Heart left ventricle (tissue), 16 donors: ENCODE measurements around the gene TAF10. TPM values are rescaled to one million over a fixed set of nuclear protein-coding genes. Genes with fewer than 3 reads are reported as not detected.

Experiments
- ATAC-seq, 4 donors: fragments of 200-7000 bp; cut with Tn5 transposase; one replicate each; pipeline ENCODE4 v1.9.1; 2020 to 2022; ENCODE audit warnings: moderate library complexity in 4 of 4, mild to moderate bottlenecking in 3 of 4, moderate number of reproducible peaks in 1 of 4
- DNase-seq, 5 donors: peaks; one replicate each; pipeline ENCODE4 v3.0.0-alpha.2; 2020
- H3K27ac ChIP-seq, 12 donors: fragments of 200-600 bp; sonication (generic) in 4 of 12; one replicate each; pipeline versions ENCODE4 v1.5.0 to v1.8.0; 2016 to 2022; ENCODE audit warnings: mild to moderate bottlenecking in 2 of 12
- H3K27me3 ChIP-seq, 9 donors: fragments of 200-600 bp; sonication (generic) in 2 of 9; one replicate each; pipeline versions ENCODE4 v1.5.1 to v1.8.0; 2016 to 2022; ENCODE audit warnings: mild to moderate bottlenecking in 3 of 9
- H3K36me3 ChIP-seq, 9 donors: fragments of 200-600 bp; sonication (generic) in 2 of 9; one replicate each; pipeline versions ENCODE4 v1.5.0 to v1.8.0; 2018 to 2022; ENCODE audit warnings: mild to moderate bottlenecking in 2 of 9
- H3K4me1 ChIP-seq, 12 donors: fragments of 200-600 bp; sonication (generic) in 4 of 12; one replicate each; pipeline versions ENCODE4 v1.5.0 to v1.8.0; 2016 to 2022; ENCODE audit warnings: mild to moderate bottlenecking in 3 of 12
- H3K4me3 ChIP-seq, 12 donors: fragments of 200-600 bp; sonication (generic) in 4 of 12; one replicate each; pipeline versions ENCODE4 v1.5.0 to v1.8.0; 2017 to 2022; ENCODE audit warnings: mild to moderate bottlenecking in 9 of 12, moderate library complexity in 4 of 12
- H3K9me3 ChIP-seq, 12 donors: fragments of 200-600 bp; sonication (generic) in 4 of 12; one replicate each; pipeline versions ENCODE4 v1.5.0 to v1.8.0; 2016 to 2022; ENCODE audit warnings: mild to moderate bottlenecking in 1 of 12
- CTCF ChIP-seq, 12 donors: fragments of 200-600 bp; sonication (generic) in 4 of 12; IDR thresholded peaks; one replicate each; pipeline versions ENCODE4 v1.5.0 to v1.8.0; 2018 to 2022; ENCODE audit warnings: antibody characterized with exemption in 12 of 12, mild to moderate bottlenecking in 5 of 12
- POLR2A ChIP-seq, 2 donors: fragments of 450-650 bp; IDR thresholded peaks; one replicate each; pipeline ENCODE4 v1.6.1; 2017; ENCODE audit warnings: antibody characterized with exemption in 2 of 2, mild to moderate bottlenecking in 2 of 2, moderate library complexity in 2 of 2
- WGBS, 4 donors: extraction: QIAGEN DNeasy Blood & Tissue Kit in 2 of 4; methylation state at CpG; one replicate each; pipeline versions ENCODE4 v1.1.5 to v1.1.7; 2013 to 2018; 5-methylcytosine and 5-hydroxymethylcytosine counted together
- intact Hi-C, 10 donors: fragments of 100-400 bp; cut with DNase I; formaldehyde crosslinking; loops; one replicate each; pipeline versions ENCODE4 v1.11.1 to v1.14.2; 2022
- polyA plus RNA-seq, 2 donors: library from polyadenylated mRNA; stranded (reverse); fragments of 200-250 nt; gene quantifications; one replicate each; pipeline ENCODE4 v1.2.3, GENCODE V29; 2013
- total RNA-seq, 9 donors: library from RNA; depleted of rRNA in 2 of 9; stranded (reverse); fragments of >200 nt in 2 of 9; fragmentation: NEBNext Ultra II Directional in 3 of 9; extraction: Animal tissue kit (Norgen Biotek cat#: 25700) in 3 of 9; gene quantifications; one replicate each; pipeline versions ENCODE4 v1.1.0 to v1.2.4, GENCODE V29; 2016 to 2023
- donor health status: ischemic (EF 13 %, LVEDD 7.1; RV severe dilation, severe dysfunction).
- donor health status: healthy with polysubstance abuse.
- donor health status: DM: no; HTN: yes; CAD: no.
- donor health status: DM: no; HTN: no; CAD: no.
- donor health status: ischemic (EF 25% LVEDD 6.9; RV normal size, moderate dysfunction).
- donor health status: ischemic (EF 25% LVEDD 5.7; RV mildly dilated, moderate dysfunction).
- donor health status: healthy.
- donor health status: DM: yes; HTN: yes; CAD: no.
- donor health status: ischemic (EF 35%, LVEDD 5.7; RV mildly dilated, moderate dysfunction).
- donor health status: nonischemic (EF 11% LVEDD 7.7; RV severe dilation, severe dysfunction).
- donor health status: DM: yes; HTN: yes; CAD: no.
- donor health status: PGD.
- donor health status: ischemic (EF 29% LVEDD 5.4; RV normal size, mild dysfunction).
- donor health status: nonischemic (EF 23%, LVEDD 6.1; RV moderate dilation, normal function).

Gene TAF10
- total and polyA plus RNA-seq, 11 donors: 42.3 to 155 (median 99.0) TPM

- no peak for ATAC-seq
- TF ChIP-seq CTCF (IDR thresholded peaks at IDR 0.05) (no peak), POLR2A (IDR thresholded peaks at IDR 0.05) (no peak)
- H3K27ac ChIP-seq: peak overlapping the region in 1 of 12 donors; percentile 32
- intact Hi-C loops: no loop called here
- 82 to 86% (median 85%) methylated on average over 2 of the region's 2 CpGs for WGBS, 4 donors
- no peaks in the 10 kb centered on the region for H3K9me3 ChIP-seq
- peaks cover 0 to 11% (median 0%) of the 10 kb centered on the region in 12 donors for H3K4me1 ChIP-seq
- DNase-seq: no peak
- peaks cover 0 to 89% (median 75%) of the 10 kb centered on the region in 9 donors for H3K36me3 ChIP-seq
- H3K4me3 ChIP-seq: no peak overlapping the region
- no peaks in the 10 kb centered on the region for H3K27me3 ChIP-seq
Observed at GRCh38 chr11:6627762-6628241, 15.8 kb upstream of the TAF10 start.

GRCh38 chr11:6626971-6627761, 15.2 kb upstream of the TAF10 start:
- peak; percentile 46 to 76 (median 70) for ATAC-seq
- peaks cover 0 to 83% (median 69%) of the 10 kb centered on the region in 9 donors for H3K36me3 ChIP-seq

GRCh38 chr11:6625832-6626420, 13.9 kb upstream of the TAF10 start:
- no peak for TF ChIP-seq POLR2A (IDR thresholded peaks at IDR 0.05)
- no peak for TF ChIP-seq CTCF (IDR thresholded peaks at IDR 0.05)
- no peaks in the 10 kb centered on the region for H3K9me3 ChIP-seq
- no peaks in the 10 kb centered on the region for H3K27me3 ChIP-seq
- ATAC-seq: no peak
- no peak overlapping the region for H3K4me3 ChIP-seq
- H3K27ac ChIP-seq: no peak overlapping the region
- peaks cover 0 to 15% (median 0%) of the 10 kb centered on the region in 12 donors for H3K4me1 ChIP-seq
- H3K36me3 ChIP-seq: peaks cover 0 to 71% (median 59%) of the 10 kb centered on the region in 9 donors
- intact Hi-C loops: no loop called here
- WGBS, 4 donors: 92 to 97% (median 93%) methylated on average over 11 to 17 of the region's 17 CpGs
- DNase-seq: no peak

More at GRCh38 chr11:6626971-6627761, 15.2 kb upstream of the TAF10 start:
- Histone ChIP-seq H3K9me3 (no peaks in the 10 kb centered on the region), H3K4me1 (peaks cover 0 to 10% (median 0%) of the 10 kb centered on the region in 12 donors), H3K27ac (peak overlapping the region in 1 of 12 donors; percentile 32), H3K4me3 (no peak overlapping the region), H3K27me3 (no peaks in the 10 kb centered on the region)
- DNase-seq: peak in 2 of 5 donors; percentile 78 to 81
- TF ChIP-seq CTCF (IDR thresholded peaks at IDR 0.05) (no peak), POLR2A (IDR thresholded peaks at IDR 0.05) (no peak)
- WGBS, 4 donors: 73 to 81% (median 79%) methylated on average over 17 to 19 of the region's 19 CpGs
- intact Hi-C loops: no loop called here

GRCh38 chr11:6625156-6625831, 13.3 kb upstream of the TAF10 start:
- no peaks in the 10 kb centered on the region for H3K27me3 ChIP-seq
- 92 to 96% (median 95%) methylated on average over 8 to 12 of the region's 12 CpGs for WGBS, 4 donors
- ATAC-seq (no peak), DNase-seq (no peak)
- no peak overlapping the region for H3K4me3 ChIP-seq
- intact Hi-C loops: no loop called here
- no peak overlapping the region for H3K27ac ChIP-seq
- peaks cover 0 to 21% (median 0%) of the 10 kb centered on the region in 12 donors for H3K4me1 ChIP-seq
- H3K9me3 ChIP-seq: no peaks in the 10 kb centered on the region
- H3K36me3 ChIP-seq: peaks cover 0 to 65% (median 52%) of the 10 kb centered on the region in 9 donors
- TF ChIP-seq CTCF (IDR thresholded peaks at IDR 0.05) (no peak), POLR2A (IDR thresholded peaks at IDR 0.05) (no peak)
